ENCODE data around the gene PHACTR2.
"Not testable (repeated sequence)": the region's sequence is repeated elsewhere in the genome, so short reads cannot be mapped to it uniquely, and the experiment has no call there.

The PHACTR2 gene

GRCh38 chr6:143655541-143655940, 22.2 kb upstream of the PHACTR2 start:
- Histone ChIP-seq H3K4me3 (ENCODE audit: low read depth in 1 of 2, low read length in 1 of 2) (no peak overlapping the region), H3K27me3 (no peaks in the 10 kb centered on the region), H3K4me1 (ENCODE audit: control insufficient read depth in 1 of 2, insufficient read depth in 1 of 2, low read depth in 1 of 2, low read length in 1 of 2) (no peaks in the 10 kb centered on the region), H3K9me3 (no peaks in the 10 kb centered on the region), H3K36me3 (no peaks in the 10 kb centered on the region), H3K27ac (no peak overlapping the region)
- no peak for TF ChIP-seq CTCF (IDR thresholded peaks at IDR 0.05)

DNA sequence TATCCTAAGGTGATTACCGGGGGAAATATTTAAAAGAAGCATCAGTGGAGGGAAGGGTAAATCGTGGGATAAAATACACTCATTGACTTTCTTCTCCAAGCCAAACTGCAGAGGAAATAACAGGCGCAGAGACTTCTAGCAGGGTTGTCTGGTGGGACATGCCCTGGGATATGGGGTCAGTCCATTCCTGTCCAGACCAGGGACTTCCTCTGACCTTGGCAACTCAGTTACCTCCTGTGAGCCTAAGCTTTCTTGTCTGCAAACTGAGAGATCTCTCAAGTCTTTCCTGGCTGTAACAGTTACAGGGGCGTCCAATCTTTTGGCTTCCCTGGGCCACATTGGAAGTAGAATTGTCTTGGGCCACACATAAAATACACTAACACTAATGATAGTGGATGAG, 21.7 kb upstream of the PHACTR2 start:
- Histone ChIP-seq H3K4me3 (ENCODE audit: low read depth in 1 of 2, low read length in 1 of 2) (no peak overlapping the region), H3K27ac (no peak overlapping the region)

DNA sequence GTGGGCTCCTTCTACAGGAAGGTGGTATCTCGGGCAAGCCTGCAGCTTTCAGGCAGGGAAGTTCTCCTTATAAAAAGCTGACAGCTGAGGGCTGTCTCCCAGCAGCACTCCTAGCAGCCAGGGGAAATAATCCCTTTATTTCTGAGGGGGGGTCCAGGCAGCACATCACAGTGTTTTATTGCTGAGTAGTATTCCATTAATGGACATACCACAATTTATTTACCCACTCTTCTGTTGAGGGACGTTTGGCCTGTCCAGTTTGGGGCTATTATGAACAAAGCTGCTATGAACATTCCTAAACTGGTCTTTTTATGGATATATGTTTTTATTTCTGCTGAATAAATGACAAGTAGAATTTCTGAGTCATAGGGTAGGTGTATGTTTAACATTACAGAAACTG, 20.0 kb upstream of the PHACTR2 start:
- no peaks in the 10 kb centered on the region for H3K27me3 ChIP-seq
- H3K9me3 ChIP-seq, result no peaks in the 10 kb centered on the region
- no peak for TF ChIP-seq CTCF (IDR thresholded peaks at IDR 0.05)
- no peaks in the 10 kb centered on the region for H3K4me1 ChIP-seq (ENCODE audit: control insufficient read depth in 1 of 2, insufficient read depth in 1 of 2, low read depth in 1 of 2, low read length in 1 of 2)
- H3K4me3 ChIP-seq (ENCODE audit: low read depth in 1 of 2, low read length in 1 of 2), result no peak overlapping the region
- no peak overlapping the region for H3K27ac ChIP-seq
- no peaks in the 10 kb centered on the region for H3K36me3 ChIP-seq

More for the DNA sequence above, 21.7 kb upstream of the PHACTR2 start:
- no peak for TF ChIP-seq CTCF (IDR thresholded peaks at IDR 0.05)
- Histone ChIP-seq H3K27me3 (no peaks in the 10 kb centered on the region), H3K9me3 (no peaks in the 10 kb centered on the region), H3K36me3 (no peaks in the 10 kb centered on the region), H3K4me1 (ENCODE audit: control insufficient read depth in 1 of 2, insufficient read depth in 1 of 2, low read depth in 1 of 2, low read length in 1 of 2) (no peaks in the 10 kb centered on the region)

DNA sequence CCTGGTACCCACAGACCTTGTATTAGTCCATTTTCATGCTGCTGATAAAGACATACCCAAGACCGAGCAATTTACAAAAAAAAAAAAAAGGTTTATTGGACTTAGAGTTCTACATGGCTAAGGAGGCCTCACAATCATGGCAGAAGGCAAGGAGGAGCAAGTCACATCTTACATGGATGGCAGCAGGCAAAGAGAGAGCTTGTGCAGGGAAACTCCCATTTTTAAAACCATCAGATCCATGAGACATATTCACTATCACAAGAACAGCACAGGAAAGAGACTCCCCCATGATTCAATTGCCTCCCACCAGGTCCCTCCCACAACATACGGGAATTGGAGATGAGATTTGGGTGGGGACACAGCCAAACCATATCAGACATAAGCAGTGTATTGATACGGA, 17.6 kb upstream of the PHACTR2 start:
- not testable (repeated sequence) for H3K27ac ChIP-seq; H3K4me1 ChIP-seq (ENCODE audit: control insufficient read depth in 1 of 2, insufficient read depth in 1 of 2, low read depth in 1 of 2, low read length in 1 of 2); H3K9me3 ChIP-seq; H3K4me3 ChIP-seq (ENCODE audit: low read depth in 1 of 2, low read length in 1 of 2); H3K27me3 ChIP-seq; H3K36me3 ChIP-seq

DNA sequence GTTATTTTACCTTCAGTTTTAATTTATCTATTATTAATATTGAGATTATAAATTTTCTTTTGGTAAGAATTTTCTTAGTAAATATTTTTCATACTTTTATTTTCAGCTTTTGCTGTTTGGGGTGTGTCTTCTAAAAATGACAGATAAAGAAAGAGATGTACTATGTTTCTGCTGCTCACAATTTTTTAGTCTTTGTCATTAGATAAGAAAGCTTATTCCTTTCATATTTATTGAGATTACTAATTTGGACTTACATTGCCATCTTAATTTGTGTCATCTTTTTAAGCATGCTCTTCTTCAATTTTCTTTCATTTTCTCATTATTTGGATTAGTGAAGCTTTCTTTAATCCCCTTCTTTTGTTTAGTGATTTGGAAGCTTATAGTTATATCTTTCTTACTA, 13.6 kb upstream of the PHACTR2 start:
- Histone ChIP-seq H3K4me3 (ENCODE audit: low read depth in 1 of 2, low read length in 1 of 2) (no peak overlapping the region), H3K27me3 (no peaks in the 10 kb centered on the region), H3K4me1 (ENCODE audit: control insufficient read depth in 1 of 2, insufficient read depth in 1 of 2, low read depth in 1 of 2, low read length in 1 of 2) (no peaks in the 10 kb centered on the region), H3K36me3 (no peaks in the 10 kb centered on the region), H3K9me3 (no peaks in the 10 kb centered on the region), H3K27ac (no peak overlapping the region)
- TF ChIP-seq CTCF (IDR thresholded peaks at IDR 0.05), result no peak

GRCh38 chr6:143666007-143666406, 11.8 kb upstream of the PHACTR2 start:
- not testable (repeated sequence) for H3K9me3 ChIP-seq; H3K4me1 ChIP-seq (ENCODE audit: control insufficient read depth in 1 of 2, insufficient read depth in 1 of 2, low read depth in 1 of 2, low read length in 1 of 2); H3K27ac ChIP-seq; H3K36me3 ChIP-seq; H3K4me3 ChIP-seq (ENCODE audit: low read depth in 1 of 2, low read length in 1 of 2); H3K27me3 ChIP-seq

DNA sequence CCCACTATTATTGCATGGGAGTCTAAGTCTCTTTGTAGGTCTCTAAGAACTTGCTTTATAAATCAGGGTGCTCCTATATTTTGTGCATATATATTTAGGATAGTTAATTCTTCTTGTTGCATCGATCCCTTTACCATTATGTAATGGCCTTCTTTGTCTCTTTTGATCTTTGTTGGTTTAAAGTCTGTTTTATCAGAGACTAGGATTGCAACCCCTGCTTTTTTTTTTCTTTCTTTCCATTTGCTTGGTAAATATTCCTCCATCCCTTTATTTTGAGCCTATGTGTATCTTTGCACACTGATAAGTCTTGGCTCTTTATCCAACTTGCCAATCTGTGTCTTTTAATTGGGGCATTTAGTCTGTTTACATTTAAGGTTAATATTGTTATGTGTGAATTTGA, 8.3 kb upstream of the PHACTR2 start:
- not testable (repeated sequence) for H3K9me3 ChIP-seq; H3K4me3 ChIP-seq (ENCODE audit: low read depth in 1 of 2, low read length in 1 of 2)

More for the DNA sequence above, 8.3 kb upstream of the PHACTR2 start:
- H3K4me1 ChIP-seq (ENCODE audit: control insufficient read depth in 1 of 2, insufficient read depth in 1 of 2, low read depth in 1 of 2, low read length in 1 of 2), result peaks cover 8 to 14% of the 10 kb centered on the region in 2 experiments
- not testable (repeated sequence) for H3K36me3 ChIP-seq, H3K27ac ChIP-seq, H3K27me3 ChIP-seq

Data from neutrophil (primary cell).